GM12873 (cell line): ENCODE results near the gene LY6G6C.
A peak's percentile ranks its signal among the peaks of the same experiment; 100 is the strongest.

ENCODE experiments used
- TF ChIP-seq, protein P1 (sequence below): IDR thresholded peaks from 2 replicates; pipeline ENCODE4 v1.5.1; 2012; ENCODE audit warnings: low read depth, mild to moderate bottlenecking, moderate library complexity, low read length, control low read depth; ENCODE audit not compliant: insufficient read depth; ENCODE audit errors: missing control alignments

LY6G6C gene

DNA sequence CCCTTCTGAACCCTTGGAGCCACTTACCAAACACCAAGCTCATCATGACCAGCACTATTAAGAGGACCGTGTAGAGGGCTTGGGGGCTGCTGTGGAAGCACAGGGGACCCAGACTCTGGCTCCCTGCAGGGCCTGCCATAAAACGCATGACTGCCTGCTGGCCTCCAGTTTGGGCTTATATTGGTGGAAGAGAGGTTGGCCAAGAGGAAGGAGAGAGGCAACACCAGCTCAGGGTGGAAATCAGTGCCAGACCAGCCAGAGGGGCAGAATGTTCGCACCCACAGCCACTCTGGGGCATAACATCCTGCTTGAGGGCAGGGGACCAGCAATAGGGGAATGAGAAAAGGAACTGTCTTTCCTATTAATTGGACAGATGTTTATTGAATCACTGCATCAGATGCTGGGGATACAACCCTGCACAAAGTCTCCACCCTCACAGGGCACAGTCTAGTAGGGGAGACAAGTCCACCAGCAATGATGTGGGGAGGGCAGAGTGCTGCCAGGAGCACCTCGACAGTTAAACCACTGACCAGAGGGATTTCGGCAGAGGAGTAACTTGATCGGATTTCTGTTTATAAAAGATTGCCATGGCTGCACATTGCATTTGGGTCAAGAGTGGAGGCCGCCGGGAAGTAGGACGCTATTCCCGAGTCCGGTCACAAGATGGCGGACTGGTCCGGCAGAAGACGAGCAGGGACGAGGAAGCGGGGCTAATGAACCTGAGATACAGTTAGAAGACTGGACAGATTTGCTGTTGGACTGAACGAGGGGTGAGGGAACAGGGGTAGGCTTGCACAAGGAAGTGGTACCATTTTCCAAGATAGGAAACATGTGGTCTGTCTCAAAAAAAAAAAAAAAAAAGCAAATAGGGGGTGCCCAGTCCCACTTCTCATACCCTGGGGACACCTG, 41.1 kb downstream of the LY6G6C start, which contains the start of gene LY6G5C:
Gene LY6G5C, minus strand, starts transcription at position 842 of the 909 bp plus-strand sequence. Its CDS starts 694 bp downstream, at position 148.
- TF ChIP-seq, protein P1, sequence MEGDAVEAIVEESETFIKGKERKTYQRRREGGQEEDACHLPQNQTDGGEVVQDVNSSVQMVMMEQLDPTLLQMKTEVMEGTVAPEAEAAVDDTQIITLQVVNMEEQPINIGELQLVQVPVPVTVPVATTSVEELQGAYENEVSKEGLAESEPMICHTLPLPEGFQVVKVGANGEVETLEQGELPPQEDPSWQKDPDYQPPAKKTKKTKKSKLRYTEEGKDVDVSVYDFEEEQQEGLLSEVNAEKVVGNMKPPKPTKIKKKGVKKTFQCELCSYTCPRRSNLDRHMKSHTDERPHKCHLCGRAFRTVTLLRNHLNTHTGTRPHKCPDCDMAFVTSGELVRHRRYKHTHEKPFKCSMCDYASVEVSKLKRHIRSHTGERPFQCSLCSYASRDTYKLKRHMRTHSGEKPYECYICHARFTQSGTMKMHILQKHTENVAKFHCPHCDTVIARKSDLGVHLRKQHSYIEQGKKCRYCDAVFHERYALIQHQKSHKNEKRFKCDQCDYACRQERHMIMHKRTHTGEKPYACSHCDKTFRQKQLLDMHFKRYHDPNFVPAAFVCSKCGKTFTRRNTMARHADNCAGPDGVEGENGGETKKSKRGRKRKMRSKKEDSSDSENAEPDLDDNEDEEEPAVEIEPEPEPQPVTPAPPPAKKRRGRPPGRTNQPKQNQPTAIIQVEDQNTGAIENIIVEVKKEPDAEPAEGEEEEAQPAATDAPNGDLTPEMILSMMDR: peak; percentile 78

DNA sequence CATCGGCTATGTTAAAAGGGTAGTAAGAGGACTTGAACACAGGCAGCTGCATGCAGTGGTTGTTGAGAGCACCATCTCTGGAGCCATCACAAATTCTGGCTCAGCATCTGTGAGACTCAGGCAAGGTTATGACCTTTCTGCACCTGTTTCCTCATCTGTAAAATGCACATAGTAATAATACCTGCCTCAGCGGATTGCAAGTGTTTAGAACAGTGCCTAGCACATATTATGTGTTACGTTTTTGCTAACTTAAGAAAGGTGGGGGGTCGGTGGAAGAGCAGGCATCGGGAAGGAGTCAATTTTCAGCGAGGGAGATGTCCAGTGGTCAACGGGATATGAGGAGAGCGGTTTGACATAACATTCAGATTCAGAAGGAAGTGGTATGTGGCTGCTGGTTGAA, 43.6 kb downstream of the LY6G6C start:
- TF ChIP-seq, protein P1: no peak

DNA sequence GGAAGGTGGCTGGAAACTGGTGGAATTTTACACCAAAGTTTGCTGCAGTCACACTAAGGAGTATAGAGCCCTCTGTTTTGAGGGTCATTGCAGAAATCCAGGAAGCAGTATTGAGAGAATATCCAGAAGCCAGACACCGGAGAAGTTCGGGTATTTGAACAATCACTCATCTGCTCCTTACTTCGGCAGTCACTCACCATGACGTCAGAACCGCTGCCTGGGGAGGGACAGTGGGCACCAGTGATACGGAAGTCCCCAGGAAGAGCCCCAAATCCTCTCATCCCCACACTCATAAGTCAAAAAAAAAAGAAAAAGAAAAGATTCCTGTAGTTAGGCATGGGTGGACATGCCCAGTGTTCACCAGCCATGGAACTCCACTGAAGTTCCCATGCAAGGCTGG, 44.6 kb downstream of the LY6G6C start:
- TF ChIP-seq, protein P1: no peak

DNA sequence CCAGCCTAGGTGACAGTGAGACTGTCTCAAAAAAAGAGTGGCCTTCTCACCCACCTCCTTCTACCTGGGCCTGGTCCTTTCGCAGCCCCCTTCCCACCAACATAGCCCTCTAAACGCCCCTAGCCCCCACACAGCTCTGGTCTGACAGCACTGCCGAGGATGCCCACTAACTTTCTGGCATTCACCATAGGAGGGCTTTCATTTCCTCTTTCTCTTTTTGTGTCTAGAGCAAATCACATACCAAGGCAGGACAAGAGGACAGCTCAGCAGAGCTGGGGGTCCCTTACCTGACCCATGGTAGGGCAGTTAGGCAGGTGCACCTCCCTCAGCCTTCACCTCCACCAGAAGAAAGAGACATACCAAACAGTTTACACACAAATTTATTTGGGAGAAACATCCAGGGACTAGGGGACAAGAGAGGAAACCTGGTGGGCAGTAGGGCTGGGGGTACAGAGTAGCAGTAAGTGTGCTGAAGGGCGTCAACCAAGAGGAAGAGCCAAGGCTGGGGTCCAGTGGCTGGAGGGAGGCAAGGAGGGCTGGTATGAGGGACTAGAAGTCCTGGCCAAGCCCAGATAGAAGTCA, 45.1 kb downstream of the LY6G6C start:
- TF ChIP-seq, protein P1: no peak

DNA sequence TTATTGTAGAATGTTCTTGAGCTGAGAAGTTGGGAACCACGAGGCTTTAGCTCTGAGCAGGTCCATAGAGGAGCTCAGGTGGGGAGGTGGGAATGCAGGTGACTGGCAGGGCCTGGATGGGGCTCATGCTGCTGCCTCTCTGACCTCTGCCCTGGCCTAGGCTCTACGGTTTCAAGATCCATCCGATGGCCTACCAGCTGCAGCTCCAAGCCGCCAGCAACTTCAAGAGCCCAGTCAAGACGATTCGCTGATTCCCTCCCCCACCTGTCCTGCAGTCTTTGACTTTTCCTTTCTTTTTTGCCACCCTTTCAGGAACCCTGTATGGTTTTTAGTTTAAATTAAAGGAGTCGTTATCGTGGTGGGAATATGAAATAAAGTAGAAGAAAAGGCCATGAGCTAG, 51.9 kb downstream of the LY6G6C start, which contains the start of gene LY6G5B:
Gene LY6G5B, plus strand, starts transcription at position 301 of the 400 bp plus-strand sequence. CDS start 975 bp downstream, outside the sequence.
- TF ChIP-seq, protein P1: no peak
